Effector CD4-positive, alpha-beta T cell (primary cell): ENCODE results near the gene BORCS6.
"Not testable (repeated sequence)": the region's sequence is repeated elsewhere in the genome, so short reads cannot be mapped to it uniquely, and the experiment has no call there.

Experiments used
- DNase-seq: peaks from one replicate; pipeline ENCODE4 v3.0.0-alpha.2; 2020
- total RNA-seq: gene quantifications from one replicate; lab custom pipeline; 2026; lab: John Stamatoyannopoulos, UW

The BORCS6 gene
- total RNA-seq = 25.0 reads per million, percentile 52 among the genes with 10 or more reads in this experiment

DNA sequence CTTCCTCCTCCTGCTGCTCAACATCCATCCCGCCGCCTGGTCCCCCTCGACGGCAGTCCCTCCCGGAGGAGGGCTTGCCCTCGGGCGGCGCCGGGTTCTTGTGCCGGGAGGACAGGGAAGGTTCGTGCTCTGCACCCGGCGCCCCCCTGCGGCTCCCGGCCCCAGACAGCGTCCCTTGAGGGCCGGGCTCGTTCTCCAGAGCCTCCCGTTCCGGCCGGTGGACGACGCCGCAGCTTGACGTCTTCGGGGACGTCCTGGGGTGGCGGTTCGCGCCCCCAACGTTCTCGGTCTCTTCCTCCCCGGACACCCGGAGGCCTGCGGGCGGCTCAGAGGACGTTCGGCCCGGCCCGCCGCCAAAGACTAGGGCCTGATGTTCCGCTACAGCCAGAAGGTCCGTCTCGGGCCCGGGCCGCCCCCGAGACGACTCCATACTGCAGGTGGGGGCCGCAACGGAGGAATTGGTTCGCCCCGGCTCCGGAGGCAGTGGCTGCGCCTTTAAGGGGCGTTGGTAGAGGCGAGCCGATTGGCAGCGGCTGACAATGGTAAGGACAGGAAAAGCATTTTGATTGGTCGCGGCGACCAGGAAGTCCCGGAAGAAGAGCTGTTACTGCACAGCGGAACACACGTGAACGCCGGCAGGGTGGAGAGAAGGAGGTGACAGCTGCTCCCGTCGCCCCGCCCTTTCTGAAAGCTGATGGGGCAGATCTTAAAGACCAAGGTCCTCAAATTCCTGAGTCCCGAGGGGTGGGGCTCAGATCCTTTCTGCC is at the start of gene BORCS6:
Gene BORCS6 (minus strand): TSS at position 470 of the 767 bp plus-strand sequence. CDS start 40 bp downstream, at position 430.
- peak; percentile 93 for DNase-seq

DNA sequence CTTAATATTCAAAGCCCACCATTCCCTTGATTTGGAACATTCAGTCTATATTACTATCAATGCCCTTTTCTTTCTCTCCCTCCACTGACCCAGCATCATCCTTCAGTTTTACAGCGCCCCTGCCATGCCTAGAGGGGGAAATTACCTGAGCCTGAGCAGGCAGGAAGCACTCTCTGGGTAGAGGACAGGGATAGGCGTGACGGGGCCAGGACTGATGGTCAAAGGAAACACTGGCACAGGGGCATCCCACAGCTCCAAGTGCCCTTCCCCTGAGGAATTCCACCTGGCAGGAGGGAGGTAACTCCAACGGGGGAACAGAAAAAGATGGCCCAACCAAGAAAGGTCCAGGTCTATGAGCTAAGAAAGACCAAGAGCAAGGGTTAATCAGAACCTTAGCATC is 47.9 kb upstream of the BORCS6 start:
- DNase-seq = no peak

DNA sequence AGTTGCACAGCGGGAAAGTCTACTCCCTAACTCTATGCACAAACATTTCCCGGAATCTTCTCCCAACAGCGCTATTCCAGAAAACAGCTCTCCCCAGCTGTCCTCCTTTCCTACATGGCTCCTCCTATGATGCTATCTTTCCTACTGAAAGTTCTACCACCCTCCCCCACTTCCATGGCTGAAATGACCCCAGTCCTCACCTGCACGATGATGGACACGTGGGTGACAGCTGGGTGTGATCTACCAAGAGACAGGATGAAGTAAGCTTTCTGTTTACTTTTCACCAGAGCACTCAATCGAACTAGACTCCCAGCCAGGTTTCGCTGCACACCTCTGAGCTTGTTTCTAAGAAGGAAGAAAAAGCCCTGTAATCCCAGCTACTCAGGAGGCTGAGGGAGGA is 47.2 kb upstream of the BORCS6 start:
- no peak for DNase-seq

DNA sequence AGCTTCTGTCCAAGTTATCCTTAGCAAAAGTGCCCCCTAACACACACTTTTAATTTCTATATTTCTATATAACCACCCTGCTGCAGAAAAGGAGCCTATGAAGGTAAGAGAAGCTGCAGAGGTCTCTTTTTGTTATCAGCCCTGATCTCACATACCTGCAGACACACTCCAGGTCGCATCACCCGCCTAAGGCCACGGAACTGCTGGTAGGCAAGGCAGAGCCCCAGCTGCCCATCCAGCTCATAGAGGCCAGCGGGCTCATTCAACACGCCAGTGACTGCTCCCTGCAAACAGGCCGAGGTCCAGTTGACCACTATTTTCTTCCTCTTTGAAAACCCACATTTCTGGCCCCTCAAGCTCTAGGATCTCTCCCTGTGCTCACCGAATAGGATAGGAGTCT is 45.7 kb upstream of the BORCS6 start:
- no peak for DNase-seq

- DNase-seq = no peak
Measured at GRCh38 chr17:8234361-8235270, 44.6 kb upstream of the BORCS6 start.

- no peak for DNase-seq
Measured at GRCh38 chr17:8231701-8232100, 41.7 kb upstream of the BORCS6 start.

DNA sequence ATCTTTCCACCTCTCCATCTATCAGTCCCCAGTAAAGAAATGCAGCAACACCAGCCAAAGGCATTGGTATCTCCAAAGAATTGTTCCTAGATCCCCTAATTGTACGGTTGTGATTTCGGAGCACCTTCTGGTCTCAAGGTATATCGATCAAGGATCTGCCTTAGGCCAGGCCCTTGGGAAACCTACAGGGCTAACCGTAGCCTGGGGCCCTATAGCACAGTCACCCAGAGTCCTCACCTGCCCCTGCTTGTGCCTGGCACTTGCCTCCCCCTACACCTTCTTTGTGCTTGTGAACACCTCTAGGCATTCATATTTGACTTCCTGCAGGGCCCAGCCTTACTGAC is 37.2 kb upstream of the BORCS6 start:
- DNase-seq = no peak

GRCh38 chr17:8226536-8227237 is 36.7 kb upstream of the BORCS6 start:
- DNase-seq = no peak

DNA sequence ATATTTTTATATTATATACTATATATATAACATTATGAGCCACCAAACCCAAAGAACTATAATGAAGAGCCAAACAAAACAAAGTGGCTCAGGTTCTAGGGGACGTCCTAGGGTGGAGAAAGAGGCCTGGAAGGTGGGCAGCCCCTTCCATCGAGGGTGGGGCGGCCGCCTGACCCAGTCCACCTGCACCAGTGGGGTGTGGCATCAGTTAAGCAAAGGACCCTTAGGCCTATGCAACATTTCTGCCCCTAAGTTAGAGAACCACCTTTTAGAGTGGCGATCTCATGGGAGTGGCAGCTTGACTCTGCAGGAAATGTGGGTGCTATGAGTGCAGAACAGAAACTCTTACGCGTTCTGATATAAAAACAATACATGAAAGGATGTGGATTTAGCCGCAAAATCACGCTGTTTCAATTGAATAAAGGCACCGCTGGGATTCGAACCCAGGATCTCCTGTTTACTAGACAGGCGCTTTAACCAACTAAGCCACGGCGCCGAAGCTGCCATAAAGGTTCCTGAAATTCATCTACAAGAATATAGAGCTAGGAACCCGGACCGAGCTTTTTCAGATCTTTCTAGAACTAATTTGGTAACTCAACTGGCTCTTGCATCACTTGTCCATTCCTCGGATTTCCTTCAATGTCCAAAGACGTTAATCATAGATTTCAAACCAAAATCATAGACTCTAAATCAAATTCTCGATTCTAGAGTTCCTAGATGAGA is 36.0 kb upstream of the BORCS6 start:
- DNase-seq = peak; percentile 49

GRCh38 chr17:8224891-8225812 is 35.2 kb upstream of the BORCS6 start:
- no peak for DNase-seq

GRCh38 chr17:8223356-8224126 is 33.6 kb upstream of the BORCS6 start:
- no peak for DNase-seq

GRCh38 chr17:8222630-8223355 is 32.8 kb upstream of the BORCS6 start:
- DNase-seq = peak; percentile 74

DNA sequence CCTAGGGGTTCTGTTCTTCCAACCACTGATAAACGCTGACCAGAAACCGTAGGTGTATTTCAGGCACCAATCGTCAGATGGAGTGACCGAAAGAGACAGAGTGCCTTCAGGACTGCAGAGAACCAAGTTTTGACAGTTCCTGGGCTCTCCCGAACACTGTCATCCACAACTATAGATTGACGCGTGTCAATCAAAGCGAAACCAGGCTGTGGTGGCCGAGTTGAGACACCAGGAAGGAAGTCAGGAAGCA is 32.3 kb upstream of the BORCS6 start:
- DNase-seq = no peak

- peak; percentile 85 for DNase-seq
Measured at GRCh38 chr17:8221663-8222379, 31.8 kb upstream of the BORCS6 start.

DNA sequence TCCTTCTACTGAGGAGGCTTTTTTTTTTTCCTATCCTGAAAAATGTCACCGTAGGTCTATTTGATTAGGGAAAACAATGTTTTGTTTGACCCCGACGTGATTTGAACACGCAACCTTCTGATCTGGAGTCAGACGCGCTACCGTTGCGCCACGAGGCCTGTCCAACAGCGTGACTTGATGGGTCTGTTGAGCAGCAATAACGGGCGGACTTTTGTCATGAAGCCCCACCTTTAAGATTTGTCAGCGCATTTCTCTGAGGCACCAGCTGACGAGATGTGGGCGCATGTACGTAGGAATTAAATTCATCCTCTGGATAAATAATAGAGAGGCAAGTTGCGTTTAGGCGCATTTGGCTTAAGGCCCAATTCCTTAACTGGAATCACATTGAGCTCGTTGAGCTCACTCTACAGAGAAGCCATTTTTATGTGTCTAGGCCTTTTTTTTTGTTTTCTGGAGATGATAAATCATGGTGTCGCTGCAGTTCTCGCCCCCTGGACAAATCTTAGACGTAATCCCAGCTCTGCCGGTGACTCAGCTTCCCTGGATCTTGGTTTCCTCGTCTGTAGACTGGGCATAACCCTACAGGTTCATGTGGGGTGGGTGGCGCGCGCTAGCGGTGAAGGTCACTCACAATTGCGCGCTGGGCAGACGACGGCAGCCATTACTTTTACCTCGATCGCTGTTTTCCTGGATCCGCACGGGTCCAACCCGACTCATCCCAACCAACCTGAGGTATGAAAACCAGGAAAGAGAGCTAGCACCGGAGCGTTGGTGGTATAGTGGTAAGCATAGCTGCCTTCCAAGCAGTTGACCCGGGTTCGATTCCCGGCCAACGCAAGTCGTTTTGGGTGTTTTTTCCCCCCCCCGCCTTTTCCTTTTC is 31.0 kb upstream of the BORCS6 start:
- peak; percentile 78 for DNase-seq

- not testable (repeated sequence) for DNase-seq
Measured at GRCh38 chr17:8214000-8214399, 24.0 kb upstream of the BORCS6 start.

- no peak for DNase-seq
Measured at GRCh38 chr17:8212312-8213180, 22.6 kb upstream of the BORCS6 start.
